Measurements from ENCODE around the gene HIGD1C.

DNA sequence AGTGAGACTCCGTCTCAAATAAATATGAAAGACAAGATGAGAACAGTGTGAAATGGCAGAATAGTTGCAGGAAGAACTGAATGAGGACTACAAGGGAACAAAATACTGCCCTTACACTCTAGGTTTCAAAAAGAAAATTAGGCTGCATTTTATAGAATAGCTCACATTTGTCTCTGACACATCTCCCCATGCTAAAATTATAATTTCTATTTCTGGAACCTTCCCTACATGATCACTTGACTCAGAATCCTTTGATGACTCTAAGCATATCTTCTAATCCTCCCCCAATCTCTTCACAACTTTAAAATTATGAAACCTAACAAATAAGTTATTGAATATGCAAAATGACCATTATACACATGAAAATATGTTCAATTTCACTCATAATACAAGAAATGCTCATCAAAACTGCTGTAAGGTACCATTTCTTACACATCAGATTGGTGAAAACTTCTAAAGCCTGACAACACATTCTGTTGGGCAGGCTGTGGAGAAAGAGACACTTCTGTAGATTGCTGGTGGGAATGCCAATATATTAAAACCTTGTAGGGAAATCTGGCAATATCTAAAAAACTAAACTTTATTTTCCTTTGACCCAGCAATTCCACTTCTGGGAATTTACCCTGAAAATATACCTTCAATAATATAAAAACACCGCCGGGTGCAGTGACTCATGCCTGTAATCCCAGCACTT lies 4.3 kb upstream of the HIGD1C start:
- TF ChIP-seq, protein P1, sequence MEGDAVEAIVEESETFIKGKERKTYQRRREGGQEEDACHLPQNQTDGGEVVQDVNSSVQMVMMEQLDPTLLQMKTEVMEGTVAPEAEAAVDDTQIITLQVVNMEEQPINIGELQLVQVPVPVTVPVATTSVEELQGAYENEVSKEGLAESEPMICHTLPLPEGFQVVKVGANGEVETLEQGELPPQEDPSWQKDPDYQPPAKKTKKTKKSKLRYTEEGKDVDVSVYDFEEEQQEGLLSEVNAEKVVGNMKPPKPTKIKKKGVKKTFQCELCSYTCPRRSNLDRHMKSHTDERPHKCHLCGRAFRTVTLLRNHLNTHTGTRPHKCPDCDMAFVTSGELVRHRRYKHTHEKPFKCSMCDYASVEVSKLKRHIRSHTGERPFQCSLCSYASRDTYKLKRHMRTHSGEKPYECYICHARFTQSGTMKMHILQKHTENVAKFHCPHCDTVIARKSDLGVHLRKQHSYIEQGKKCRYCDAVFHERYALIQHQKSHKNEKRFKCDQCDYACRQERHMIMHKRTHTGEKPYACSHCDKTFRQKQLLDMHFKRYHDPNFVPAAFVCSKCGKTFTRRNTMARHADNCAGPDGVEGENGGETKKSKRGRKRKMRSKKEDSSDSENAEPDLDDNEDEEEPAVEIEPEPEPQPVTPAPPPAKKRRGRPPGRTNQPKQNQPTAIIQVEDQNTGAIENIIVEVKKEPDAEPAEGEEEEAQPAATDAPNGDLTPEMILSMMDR (IDR thresholded peaks at IDR 0.05), result no peak
- TF ChIP-seq POLR2A (IDR thresholded peaks at IDR 0.05), result no peak

Measured in thyroid gland (tissue), 4 donors.